HG03565 (cell line): ENCODE data around the gene MGAT2.
"Not testable (repeated sequence)": the region's sequence is repeated elsewhere in the genome, so short reads cannot be mapped to it uniquely, and the experiment has no call there.

Source experiments
- ATAC-seq: cut with Tn5 transposase; IDR thresholded peaks from one replicate; pipeline ENCODE4 v1.9.1; 2021; ENCODE audit warnings: mild to moderate bottlenecking, moderate library complexity; ENCODE audit not compliant: unreplicated experiment

MGAT2 gene

GRCh38 chr14:49653508-49653907, 32.9 kb downstream of the MGAT2 start:
- ATAC-seq, result no peak

GRCh38 chr14:49654511-49654910, 33.9 kb downstream of the MGAT2 start:
- no peak for ATAC-seq

GRCh38 chr14:49657500-49657899, 36.9 kb downstream of the MGAT2 start:
- not testable (repeated sequence) for ATAC-seq

GRCh38 chr14:49659526-49660455, 39.2 kb downstream of the MGAT2 start:
- no peak for ATAC-seq

- no peak for ATAC-seq
Observed at GRCh38 chr14:49670475-49670874, 49.9 kb downstream of the MGAT2 start.
